Gastroesophageal sphincter (tissue), 4 donors: ENCODE data around the gene FPR2. TPM values are rescaled to one million over a fixed set of nuclear protein-coding genes. Genes with fewer than 3 reads are reported as not detected.

Experiments
- ATAC-seq: fragments of 150-250 bp; one replicate; pipeline ENCODE4 v1.9.1; 2016; ENCODE audit warnings: mild to moderate bottlenecking, moderate library complexity
- H3K27ac ChIP-seq, 4 donors: fragments of 200-600 bp; sonication (generic) in 3 of 4; 1 replicate in 3 of 4; 2 replicates in 1 of 4; pipeline ENCODE4 v1.5.1; 2016 to 2019
- H3K27me3 ChIP-seq: fragments of 200-600 bp; sonication (generic); one replicate; pipeline ENCODE4 v1.5.1; 2019
- H3K36me3 ChIP-seq, 2 donors: fragments of 200-600 bp; sonication (generic); one replicate each; pipeline ENCODE4 v1.5.1; 2019; ENCODE audit warnings: control low read depth in 1 of 2
- H3K4me1 ChIP-seq, 3 donors: fragments of 200-600 bp; sonication (generic); 1 replicate in 2 of 3; 2 replicates in 1 of 3; pipeline ENCODE4 v1.5.1; 2016 to 2019; ENCODE audit warnings: control low read depth in 2 of 3
- H3K4me3 ChIP-seq, 2 donors: fragments of 200-600 bp; sonication (generic); one replicate each; pipeline ENCODE4 v1.5.1; 2019; ENCODE audit warnings: mild to moderate bottlenecking in 1 of 2, moderate library complexity in 1 of 2
- H3K9me3 ChIP-seq, 3 donors: fragments of 200-600 bp; sonication (generic); one replicate each; pipeline ENCODE4 v1.5.1; 2017 to 2019; ENCODE audit warnings: control low read depth in 2 of 3
- EP300 ChIP-seq: sonication (generic); formaldehyde crosslinking; IDR thresholded peaks from one replicate; pipeline ENCODE4 v1.6.1; 2017; ENCODE audit warnings: antibody characterized with exemption, mild to moderate bottlenecking
- POLR2A ChIP-seq, 2 donors: fragments of 450-650 bp; IDR thresholded peaks; one replicate each; pipeline ENCODE4 v1.6.1; 2017; ENCODE audit warnings: antibody characterized with exemption in 2 of 2, mild to moderate bottlenecking in 2 of 2, moderate library complexity in 1 of 2
- POLR2AphosphoS5 ChIP-seq: sonication (generic); formaldehyde crosslinking; IDR thresholded peaks from one replicate; pipeline ENCODE4 v1.6.1; 2017; ENCODE audit warnings: antibody characterized with exemption
- WGBS, 2 donors: methylation state at CpG; one replicate each; pipeline ENCODE4 v1.1.5; 2018; ENCODE audit warnings: low coverage in 1 of 2; 5-methylcytosine and 5-hydroxymethylcytosine counted together
- total RNA-seq, 4 donors: library from RNA; depleted of rRNA; stranded (reverse); fragments of >200 nt; gene quantifications; one replicate each; pipeline ENCODE4 v1.1.0, GENCODE V29; 2016
- TF ChIP-seq, protein P1 (sequence below), 4 experiments: fragments of 200-600 bp in 2 of 4; fragments of 450-650 bp in 2 of 4; sonication (generic) in 1 of 4; IDR thresholded peaks; one replicate each; pipeline ENCODE4 v1.5.1; 2017 to 2019; ENCODE audit warnings: antibody characterized with exemption in 4 of 4, mild to moderate bottlenecking in 2 of 4, moderate library complexity in 2 of 4

Gene FPR2, protein sequence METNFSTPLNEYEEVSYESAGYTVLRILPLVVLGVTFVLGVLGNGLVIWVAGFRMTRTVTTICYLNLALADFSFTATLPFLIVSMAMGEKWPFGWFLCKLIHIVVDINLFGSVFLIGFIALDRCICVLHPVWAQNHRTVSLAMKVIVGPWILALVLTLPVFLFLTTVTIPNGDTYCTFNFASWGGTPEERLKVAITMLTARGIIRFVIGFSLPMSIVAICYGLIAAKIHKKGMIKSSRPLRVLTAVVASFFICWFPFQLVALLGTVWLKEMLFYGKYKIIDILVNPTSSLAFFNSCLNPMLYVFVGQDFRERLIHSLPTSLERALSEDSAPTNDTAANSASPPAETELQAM
- 1 to 10 TPM in 2 of 4 donors, not detected in 2; 1.8 to 2.2 TPM for total RNA-seq

DNA sequence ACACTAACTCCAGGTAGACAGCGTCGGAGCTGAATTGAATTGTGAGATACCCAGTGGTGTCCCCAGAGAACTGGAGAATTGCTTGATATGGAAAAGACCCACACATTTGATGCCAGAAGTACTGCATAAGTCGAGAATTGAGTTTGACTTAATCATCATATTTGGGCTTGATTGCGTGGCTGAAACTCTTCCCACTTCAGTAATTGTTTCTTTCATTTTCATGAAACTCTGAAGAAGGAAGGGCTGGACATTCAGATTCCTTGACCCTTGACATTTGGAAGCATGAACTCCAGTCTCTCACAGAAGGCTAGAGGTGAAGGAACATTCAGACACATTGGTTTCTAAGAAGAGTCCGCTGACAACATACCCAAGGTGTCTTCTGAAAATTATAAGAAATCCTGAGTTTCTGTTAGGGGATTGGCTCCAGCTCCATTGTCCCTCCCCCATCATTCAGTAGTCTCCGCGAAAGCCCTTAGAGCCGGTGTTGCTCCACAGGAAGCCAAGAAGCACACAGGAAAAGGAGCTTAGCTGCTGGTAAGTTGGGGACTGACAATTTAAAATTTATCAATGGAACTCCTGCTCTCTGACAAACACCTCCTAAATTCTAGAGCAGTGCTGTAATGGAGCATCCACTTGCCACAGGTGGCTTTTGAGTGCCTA, at the start of gene FPR2:
FPR2 (plus strand) TSS at position 484 of the 660 bp plus-strand sequence. CDS start 7,479 bp downstream, outside the sequence.
- WGBS, 2 donors: 54 to 69% methylated on average over 2 to 8 of the region's 8 CpGs
- no peak within 1 kb of the TSS for H3K4me3 ChIP-seq
- H3K36me3 ChIP-seq: no peaks in the 10 kb centered on the region
- no peaks in the 10 kb centered on the region for H3K4me1 ChIP-seq
- TF ChIP-seq, protein P1, sequence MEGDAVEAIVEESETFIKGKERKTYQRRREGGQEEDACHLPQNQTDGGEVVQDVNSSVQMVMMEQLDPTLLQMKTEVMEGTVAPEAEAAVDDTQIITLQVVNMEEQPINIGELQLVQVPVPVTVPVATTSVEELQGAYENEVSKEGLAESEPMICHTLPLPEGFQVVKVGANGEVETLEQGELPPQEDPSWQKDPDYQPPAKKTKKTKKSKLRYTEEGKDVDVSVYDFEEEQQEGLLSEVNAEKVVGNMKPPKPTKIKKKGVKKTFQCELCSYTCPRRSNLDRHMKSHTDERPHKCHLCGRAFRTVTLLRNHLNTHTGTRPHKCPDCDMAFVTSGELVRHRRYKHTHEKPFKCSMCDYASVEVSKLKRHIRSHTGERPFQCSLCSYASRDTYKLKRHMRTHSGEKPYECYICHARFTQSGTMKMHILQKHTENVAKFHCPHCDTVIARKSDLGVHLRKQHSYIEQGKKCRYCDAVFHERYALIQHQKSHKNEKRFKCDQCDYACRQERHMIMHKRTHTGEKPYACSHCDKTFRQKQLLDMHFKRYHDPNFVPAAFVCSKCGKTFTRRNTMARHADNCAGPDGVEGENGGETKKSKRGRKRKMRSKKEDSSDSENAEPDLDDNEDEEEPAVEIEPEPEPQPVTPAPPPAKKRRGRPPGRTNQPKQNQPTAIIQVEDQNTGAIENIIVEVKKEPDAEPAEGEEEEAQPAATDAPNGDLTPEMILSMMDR (IDR thresholded peaks at IDR 0.05): no peak
- TF ChIP-seq POLR2A (IDR thresholded peaks at IDR 0.05) (no peak), POLR2AphosphoS5 (no peak), EP300 (no peak)
- peaks cover 50% of the 10 kb centered on the region for H3K27me3 ChIP-seq
- no peaks in the 10 kb centered on the region for H3K9me3 ChIP-seq
- no peak within 1 kb of the TSS for H3K27ac ChIP-seq
- no peak for ATAC-seq

DNA sequence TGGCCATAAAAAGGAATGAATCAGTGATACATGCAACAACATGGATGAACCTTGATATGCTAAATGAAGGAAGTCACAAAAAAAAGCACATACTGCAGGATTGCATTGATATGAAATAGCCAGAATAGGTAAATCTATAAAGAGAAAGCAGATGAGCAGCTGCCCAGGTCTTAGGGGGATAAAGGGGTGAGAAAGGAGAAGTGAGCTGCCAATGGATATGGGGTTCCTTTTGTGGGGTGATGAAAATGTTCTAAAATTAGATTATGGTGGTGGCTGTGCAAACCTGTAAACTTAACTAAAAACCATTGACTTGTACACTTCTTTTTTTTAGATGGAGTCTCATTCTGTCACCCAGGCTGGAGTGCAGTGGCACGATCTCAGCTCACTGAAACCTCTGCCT, 49.3 kb upstream of the FPR2 start:
- Histone ChIP-seq H3K27ac (no peak overlapping the region), H3K4me3 (no peak overlapping the region), H3K4me1 (no peaks in the 10 kb centered on the region), H3K9me3 (no peaks in the 10 kb centered on the region), H3K36me3 (peaks cover 0 to 9% of the 10 kb centered on the region in 2 donors), H3K27me3 (peaks cover 9% of the 10 kb centered on the region)
- WGBS, 2 donors: 62% methylated on average over 1 of the region's 1 CpG; no CpG with 5 or more reads in 1 of the 2 donors
- no peak for ATAC-seq
- TF ChIP-seq POLR2AphosphoS5: no peak

DNA sequence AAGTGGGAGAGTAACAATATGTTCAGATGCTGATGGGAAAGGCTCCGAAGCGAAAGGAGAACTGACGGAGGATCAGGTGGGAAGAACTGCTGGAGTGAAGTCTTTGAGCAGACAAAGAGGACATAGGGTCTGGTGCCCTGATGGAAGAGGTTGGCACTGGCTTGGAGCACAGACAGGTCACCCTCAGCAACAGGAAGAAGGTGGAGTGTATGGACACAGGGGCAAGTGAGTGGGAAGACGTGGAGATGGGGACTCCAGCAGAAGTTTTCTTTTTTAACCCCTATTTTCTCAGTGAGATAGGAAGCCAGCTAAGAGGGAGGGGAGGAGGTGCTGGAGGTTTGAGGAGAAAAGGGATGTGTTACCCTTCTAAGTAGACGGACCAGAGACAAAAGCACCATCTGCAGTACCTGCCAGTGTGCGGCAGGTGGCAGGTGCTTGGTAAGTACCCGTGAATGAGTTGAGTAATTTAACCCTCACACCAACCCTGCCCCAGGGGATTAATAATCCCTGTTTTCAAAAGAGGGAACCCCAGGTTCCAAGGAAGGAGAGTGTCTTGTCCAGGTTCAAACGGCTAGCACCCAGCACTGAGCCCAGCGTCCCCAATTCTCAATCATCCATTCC, 48.4 kb upstream of the FPR2 start:
- no peaks in the 10 kb centered on the region for H3K4me1 ChIP-seq
- ATAC-seq: no peak
- no peak overlapping the region for H3K27ac ChIP-seq
- no peak overlapping the region for H3K4me3 ChIP-seq
- H3K9me3 ChIP-seq: no peaks in the 10 kb centered on the region
- peaks cover 17% of the 10 kb centered on the region for H3K27me3 ChIP-seq
- 13 to 45% methylated on average over 6 to 9 of the region's 9 CpGs for WGBS, 2 donors
- peaks cover 0 to 3% of the 10 kb centered on the region in 2 donors for H3K36me3 ChIP-seq
- TF ChIP-seq, protein P1 (IDR thresholded peaks at IDR 0.05): peak in 1 of 4 experiments; percentile 11
- no peak for TF ChIP-seq POLR2A (IDR thresholded peaks at IDR 0.05)

DNA sequence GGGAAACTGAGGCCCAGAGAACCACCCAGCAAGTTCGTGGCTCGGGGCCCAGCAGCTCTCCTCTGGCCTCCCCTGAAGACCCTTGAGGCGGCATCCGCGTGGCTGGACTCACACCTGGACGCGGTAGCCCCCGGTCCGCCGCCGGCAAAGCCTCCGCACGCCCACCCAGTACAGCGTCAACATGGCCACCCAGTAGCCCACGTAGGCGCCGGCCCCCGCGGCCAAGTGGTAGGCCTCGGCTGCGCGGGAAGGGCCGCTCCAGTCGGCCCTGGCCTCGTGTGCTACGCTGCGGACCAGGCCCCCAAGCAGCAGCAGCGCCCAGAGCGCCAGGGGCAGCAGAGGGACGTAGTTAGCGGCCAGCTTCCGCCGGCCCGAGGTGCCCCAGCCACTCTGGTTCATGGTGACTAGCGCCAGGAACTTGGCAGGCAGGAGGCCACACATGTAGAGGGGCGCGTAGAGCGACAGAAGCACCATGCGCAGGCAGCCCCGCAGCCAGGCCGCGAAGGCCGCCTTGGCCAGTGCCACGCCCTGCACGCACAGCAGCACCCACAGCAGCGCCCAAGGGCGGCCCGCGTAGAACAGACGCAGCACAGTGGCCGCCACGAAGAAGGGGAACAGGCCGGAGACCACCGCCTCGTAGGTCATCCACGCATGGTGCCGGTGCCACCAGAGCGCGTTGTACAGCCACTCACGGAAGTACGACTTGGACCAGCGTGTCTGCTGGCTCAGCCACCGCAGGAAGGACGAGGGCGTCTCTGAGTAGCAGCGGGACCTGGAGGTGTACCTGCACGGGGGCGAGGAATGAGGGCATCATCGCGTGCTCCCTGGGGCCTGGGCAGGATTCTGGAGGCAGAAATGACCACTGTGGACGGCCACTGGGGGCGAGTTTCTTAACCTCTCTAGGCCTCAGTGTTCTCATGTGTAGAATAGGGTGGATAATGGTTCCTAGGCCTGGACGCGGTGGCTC, 47.4 kb upstream of the FPR2 start:
- H3K27me3 ChIP-seq: peaks cover 27% of the 10 kb centered on the region
- no peak overlapping the region for H3K27ac ChIP-seq
- WGBS, 2 donors: 91% methylated on average over 17 of the region's 74 CpGs; no CpG with 5 or more reads in 1 of the 2 donors
- TF ChIP-seq POLR2AphosphoS5: no peak
- TF ChIP-seq, protein P1 (IDR thresholded peaks at IDR 0.05): no peak
- TF ChIP-seq EP300: no peak
- TF ChIP-seq POLR2A (IDR thresholded peaks at IDR 0.05): no peak
- H3K4me3 ChIP-seq: no peak overlapping the region
- no peaks in the 10 kb centered on the region for H3K4me1 ChIP-seq
- no peaks in the 10 kb centered on the region for H3K9me3 ChIP-seq
- no peak for ATAC-seq
- H3K36me3 ChIP-seq: no peaks in the 10 kb centered on the region
